IMR-90 (cell line): Measurements from ENCODE around the gene UTP14A. TPM values are rescaled to one million over a fixed set of nuclear protein-coding genes. Genes with fewer than 3 reads are reported as not detected.

Source experiments
- ATAC-seq: fragments of 200-7000 bp; cut with Tn5 transposase; 2 replicates; pipeline ENCODE4 v1.9.1; 2020; ENCODE audit warnings: low read depth, mild to moderate bottlenecking, moderate library complexity
- BruUV-seq: library from RNA; stranded (reverse); fragments of 400-500 nt; replicated peaks from 2 replicates; lab custom pipeline; 2021; lab: Mats Ljungman, UMichigan
- CTCF ChIA-PET: fragments of 300-600 bp; formaldehyde crosslinking; extraction: SDS; loops from one replicate; lab custom pipeline; 2021; ENCODE audit warnings: antibody characterized with exemption; lab: Yijun Ruan, JAX
- POLR2A ChIA-PET: fragments of 300-600 bp; sonication (Branson Sonifier 250); formaldehyde crosslinking; loops from one replicate; lab custom pipeline; 2022; ENCODE audit warnings: antibody characterized with exemption; ENCODE audit not compliant: unreplicated experiment; lab: Charles Lee
- DNase-seq: peaks from one replicate; pipeline ENCODE4 v3.0.0; 2013
- H2AFZ ChIP-seq: replicated peaks from 2 replicates; pipeline ENCODE3; 2013; ENCODE audit warnings: low read length, mild to moderate bottlenecking; ENCODE audit not compliant: poor library complexity
- H2AK5ac ChIP-seq: 2 replicates; pipeline ENCODE4 v1.6.1; 2013; ENCODE audit warnings: low read depth, low read length, inconsistent platforms
- H2AK9ac ChIP-seq: replicated peaks from 2 replicates; pipeline ENCODE3; 2013; ENCODE audit warnings: mild to moderate bottlenecking, low read depth, low read length, moderate library complexity; ENCODE audit not compliant: poor library complexity
- H2BK120ac ChIP-seq: 2 replicates; pipeline ENCODE4 v1.6.1; 2013; ENCODE audit warnings: low read depth, low read length, inconsistent platforms
- H2BK15ac ChIP-seq: 3 replicates; pipeline ENCODE4 v1.6.1; 2013; ENCODE audit warnings: low read depth, low read length, inconsistent platforms
- H2BK20ac ChIP-seq: 2 replicates; pipeline ENCODE4 v1.6.1; 2013; ENCODE audit warnings: low read depth, mild to moderate bottlenecking, inconsistent platforms, low read length, moderate library complexity
- H2BK5ac ChIP-seq: 2 replicates; pipeline ENCODE4 v1.6.1; 2013; ENCODE audit warnings: mild to moderate bottlenecking, low read depth, low read length, inconsistent platforms; ENCODE audit not compliant: poor library complexity, severe bottlenecking
- H3K14ac ChIP-seq: replicated peaks from 2 replicates; pipeline ENCODE4 v1.6.1; 2013; ENCODE audit warnings: low read depth, low read length, inconsistent platforms
- H3K18ac ChIP-seq: 2 replicates; pipeline ENCODE4 v1.6.1; 2013; ENCODE audit warnings: low read depth, low read length, control low read depth
- H3K23ac ChIP-seq: 2 replicates; pipeline ENCODE4 v1.6.1; 2013; ENCODE audit warnings: low read depth, low read length, inconsistent platforms
- H3K27ac ChIP-seq: 2 replicates; pipeline ENCODE4 v1.5.1; 2013; ENCODE audit warnings: mild to moderate bottlenecking, control low read depth, low read length; ENCODE audit not compliant: insufficient read depth
- H3K27me3 ChIP-seq: 2 replicates; pipeline ENCODE4 v1.6.1; 2013; ENCODE audit warnings: low read length; ENCODE audit not compliant: control insufficient read depth, insufficient read depth
- H3K36me3 ChIP-seq: 2 replicates; pipeline ENCODE4 v1.6.1; 2013; ENCODE audit warnings: low read length, mixed read lengths; ENCODE audit not compliant: control insufficient read depth, insufficient read depth
- H3K4ac ChIP-seq: 2 replicates; pipeline ENCODE4 v1.6.1; 2013; ENCODE audit warnings: low read depth, low read length, inconsistent platforms
- H3K4me1 ChIP-seq: 2 replicates; pipeline ENCODE4 v1.6.1; 2013; ENCODE audit warnings: low read length, mixed read lengths; ENCODE audit not compliant: control insufficient read depth, insufficient read depth
- H3K4me2 ChIP-seq: 2 replicates; pipeline ENCODE4 v1.6.1; 2013; ENCODE audit warnings: low read depth, mild to moderate bottlenecking, control low read depth, low read length, moderate library complexity
- H3K4me3 ChIP-seq: 2 replicates; pipeline ENCODE4 v1.5.1; 2013; ENCODE audit warnings: low read depth, mild to moderate bottlenecking, control low read depth, low read length, moderate library complexity; ENCODE audit not compliant: insufficient read depth
- H3K56ac ChIP-seq: 2 replicates; pipeline ENCODE4 v1.6.1; 2013; ENCODE audit warnings: low read length, inconsistent platforms; ENCODE audit not compliant: insufficient read depth; ENCODE audit errors: extremely low read depth
- H3K79me1 ChIP-seq, 2 experiments: 2 replicates each; pipeline ENCODE4 v1.6.1; 2013; ENCODE audit warnings: low read length in 2 of 2, inconsistent platforms in 1 of 2, low read depth in 1 of 2
- H3K9ac ChIP-seq: 2 replicates; pipeline ENCODE4 v1.6.1; 2013; ENCODE audit warnings: low read depth, low read length, control low read depth
- H3K9me1 ChIP-seq: 2 replicates; pipeline ENCODE4 v1.6.1; 2013; ENCODE audit warnings: low read length, inconsistent platforms; ENCODE audit not compliant: insufficient read depth
- H3K9me3 ChIP-seq: 2 replicates; pipeline ENCODE4 v1.6.1; 2013; ENCODE audit warnings: low read length; ENCODE audit not compliant: control insufficient read depth, insufficient read depth
- H4K20me1 ChIP-seq: 2 replicates; pipeline ENCODE4 v1.6.1; 2013; ENCODE audit warnings: low read length, inconsistent platforms; ENCODE audit not compliant: insufficient read depth
- H4K5ac ChIP-seq: 2 replicates; pipeline ENCODE4 v1.6.1; 2013; ENCODE audit warnings: mild to moderate bottlenecking, low read depth, low read length, control low read depth
- H4K8ac ChIP-seq, 2 experiments: 2 replicates each; pipeline ENCODE4 v1.6.1; 2013; ENCODE audit warnings: low read depth in 2 of 2, low read length in 2 of 2, control low read depth in 1 of 2, inconsistent platforms in 1 of 2
- H4K91ac ChIP-seq: 2 replicates; pipeline ENCODE4 v1.6.1; 2013; ENCODE audit warnings: low read depth, low read length, inconsistent platforms; ENCODE audit not compliant: insufficient read depth
- CEBPB ChIP-seq: IDR thresholded peaks from 2 replicates; pipeline ENCODE4 v1.6.1; 2012; ENCODE audit warnings: low read depth, low read length, improper control_type of control experiment
- MAFK ChIP-seq: IDR thresholded peaks from 2 replicates; pipeline ENCODE4 v1.6.1; 2012; ENCODE audit warnings: low read depth, low read length, improper control_type of control experiment
- MXI1 ChIP-seq: IDR thresholded peaks from 2 replicates; pipeline ENCODE4 v1.6.1; 2012; ENCODE audit warnings: low read depth, mild to moderate bottlenecking, low read length, moderate library complexity, borderline replicate concordance
- NFE2L2 ChIP-seq: fragments of 150-350 bp; IDR thresholded peaks from 2 replicates; pipeline ENCODE4 v1.6.1; 2016; ENCODE audit warnings: low read depth, mild to moderate bottlenecking, low read length
- POLR2A ChIP-seq: IDR thresholded peaks from 2 replicates; pipeline ENCODE4 v1.6.1; 2012; ENCODE audit warnings: mild to moderate bottlenecking, low read depth, low read length
- RCOR1 ChIP-seq: IDR thresholded peaks from 2 replicates; pipeline ENCODE4 v1.6.1; 2012; ENCODE audit warnings: mild to moderate bottlenecking, low read length, improper control_type of control experiment; ENCODE audit not compliant: insufficient replicate concordance
- RFX5 ChIP-seq: IDR thresholded peaks from 2 replicates; pipeline ENCODE4 v1.8.0; 2012; ENCODE audit warnings: low read depth, mild to moderate bottlenecking, low read length, moderate library complexity
- WGBS, 2 experiments: methylation state at CpG; one replicate each; pipeline versions ENCODE4 v1.1.5 to v1.1.7; 2013; ENCODE audit warnings: missing lambda C conversion rate in 2 of 2; ENCODE audit not compliant: insufficient read length in 1 of 2; ENCODE audit errors: extremely low coverage in 2 of 2; 5-methylcytosine and 5-hydroxymethylcytosine counted together
- dilution Hi-C: fragments of 300-500 bp; cut with HindIII; formaldehyde crosslinking; loops from one replicate; pipeline ENCODE4 v1.14.3; 2018; ENCODE audit warnings: low sequenced_read_pairs; ENCODE audit not compliant: unreplicated experiment
- in situ Hi-C: fragments of 300-500 bp; cut with MboI; formaldehyde crosslinking; loops from 3 replicates; pipeline ENCODE4 v1.14.3; 2019; ENCODE audit warnings: low sequenced_read_pairs, inconsistent platforms, mixed read lengths
- intact Hi-C: fragments of 100-400 bp; cut with micrococcal nuclease; formaldehyde crosslinking; loops from 2 replicates; pipeline ENCODE4 v1.10.0; 2022
- polyA plus RNA-seq, 3 experiments: library from polyadenylated mRNA; depleted of rRNA; stranded (reverse); fragments of >200 nt; gene quantifications; 2 replicates each; pipeline ENCODE4 v1.2.3, GENCODE V29; 2012; ENCODE audit warnings: low replicate concordance in 1 of 3
- total RNA-seq: library from RNA; depleted of rRNA; stranded (reverse); fragments of >200 nt; gene quantifications from 2 replicates; pipeline ENCODE4 v1.2.3, GENCODE V29; 2012
- TF ChIP-seq, protein P1 (sequence below): conservative IDR thresholded peaks from 2 replicates; pipeline ENCODE4 v1.5.1; 2012; ENCODE audit warnings: mild to moderate bottlenecking, low read depth, low read length, improper control_type of control experiment
- TF ChIP-seq, protein P2 (sequence below): fragments of 150-350 bp; IDR thresholded peaks from 2 replicates; pipeline ENCODE4 v1.6.1; 2017; ENCODE audit warnings: mild to moderate bottlenecking, antibody characterized with exemption, low read length, low read depth

Gene UTP14A
- total and polyA plus RNA-seq, 2 of the 4 experiments (the other 2 are of a cell fraction): 13.8 to 15.2 TPM

DNA sequence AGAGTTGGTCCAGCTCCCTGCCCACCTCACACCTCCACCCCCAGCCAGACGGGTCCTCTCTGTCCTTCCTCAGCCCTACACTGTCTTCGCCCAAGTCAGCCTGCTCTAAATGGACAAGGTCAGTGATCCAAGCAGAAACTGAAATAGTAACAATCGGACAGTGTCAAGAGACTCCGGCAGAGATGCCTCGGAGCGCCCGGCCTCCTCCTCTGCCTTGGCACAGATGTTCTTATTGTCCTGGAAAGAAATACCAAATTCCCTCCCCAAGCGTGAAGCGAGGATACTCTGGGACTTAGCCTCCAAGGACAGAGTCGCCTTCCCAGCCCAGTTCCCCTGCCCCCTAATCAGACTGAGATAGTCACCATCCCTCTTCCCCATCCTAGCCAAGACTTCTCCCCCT, 28.5 kb downstream of the UTP14A start:
- POLR2A ChIA-PET: no interaction called here
- H3K23ac ChIP-seq: no peak overlapping the region

More for the DNA sequence above, 28.5 kb downstream of the UTP14A start:
- no peak overlapping the region for H3K27ac ChIP-seq
- no peak for ATAC-seq
- H2AFZ ChIP-seq: no peak overlapping the region
- no peak overlapping the region for H3K4me2 ChIP-seq
- no peak overlapping the region for H4K8ac ChIP-seq
- no peak overlapping the region for H2AK9ac ChIP-seq
- no peak overlapping the region for H3K56ac ChIP-seq
- dilution Hi-C loops (no loop called here), in situ Hi-C loops (no loop called here), intact Hi-C loops (no loop called here)
- peaks cover 46% of the 10 kb centered on the region for H3K27me3 ChIP-seq
- no peak overlapping the region for H4K5ac ChIP-seq
- H2BK5ac ChIP-seq: no peak overlapping the region
- CTCF ChIA-PET: no interaction called here
- H3K36me3 ChIP-seq: 0 out of 2 replicates have a peak, but pooled peaks cover under 1% of the 10 kb centered on the region
- no peak overlapping the region for H2BK120ac ChIP-seq
- no peak overlapping the region for H2BK15ac ChIP-seq
- no peak overlapping the region for H3K18ac ChIP-seq
- DNase-seq: no peak
- H3K14ac ChIP-seq: no peak overlapping the region
- no peak overlapping the region for H4K91ac ChIP-seq
- H3K9me3 ChIP-seq: no peaks in the 10 kb centered on the region
- H3K79me1 ChIP-seq: peaks cover 0 to 4% of the 10 kb centered on the region in 2 experiments; a peak in 1 of 4 replicates
- H3K4ac ChIP-seq: no peak overlapping the region
- H3K9me1 ChIP-seq: no peaks in the 10 kb centered on the region
- H3K4me1 ChIP-seq: no peaks in the 10 kb centered on the region
- TF ChIP-seq RFX5 (no peak), MAFK (no peak), CEBPB (no peak), RCOR1 (no peak), NFE2L2 (no peak), MXI1 (no peak), POLR2A (no peak)
- TF ChIP-seq, protein P1, sequence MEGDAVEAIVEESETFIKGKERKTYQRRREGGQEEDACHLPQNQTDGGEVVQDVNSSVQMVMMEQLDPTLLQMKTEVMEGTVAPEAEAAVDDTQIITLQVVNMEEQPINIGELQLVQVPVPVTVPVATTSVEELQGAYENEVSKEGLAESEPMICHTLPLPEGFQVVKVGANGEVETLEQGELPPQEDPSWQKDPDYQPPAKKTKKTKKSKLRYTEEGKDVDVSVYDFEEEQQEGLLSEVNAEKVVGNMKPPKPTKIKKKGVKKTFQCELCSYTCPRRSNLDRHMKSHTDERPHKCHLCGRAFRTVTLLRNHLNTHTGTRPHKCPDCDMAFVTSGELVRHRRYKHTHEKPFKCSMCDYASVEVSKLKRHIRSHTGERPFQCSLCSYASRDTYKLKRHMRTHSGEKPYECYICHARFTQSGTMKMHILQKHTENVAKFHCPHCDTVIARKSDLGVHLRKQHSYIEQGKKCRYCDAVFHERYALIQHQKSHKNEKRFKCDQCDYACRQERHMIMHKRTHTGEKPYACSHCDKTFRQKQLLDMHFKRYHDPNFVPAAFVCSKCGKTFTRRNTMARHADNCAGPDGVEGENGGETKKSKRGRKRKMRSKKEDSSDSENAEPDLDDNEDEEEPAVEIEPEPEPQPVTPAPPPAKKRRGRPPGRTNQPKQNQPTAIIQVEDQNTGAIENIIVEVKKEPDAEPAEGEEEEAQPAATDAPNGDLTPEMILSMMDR: no peak
- TF ChIP-seq, protein P2, sequence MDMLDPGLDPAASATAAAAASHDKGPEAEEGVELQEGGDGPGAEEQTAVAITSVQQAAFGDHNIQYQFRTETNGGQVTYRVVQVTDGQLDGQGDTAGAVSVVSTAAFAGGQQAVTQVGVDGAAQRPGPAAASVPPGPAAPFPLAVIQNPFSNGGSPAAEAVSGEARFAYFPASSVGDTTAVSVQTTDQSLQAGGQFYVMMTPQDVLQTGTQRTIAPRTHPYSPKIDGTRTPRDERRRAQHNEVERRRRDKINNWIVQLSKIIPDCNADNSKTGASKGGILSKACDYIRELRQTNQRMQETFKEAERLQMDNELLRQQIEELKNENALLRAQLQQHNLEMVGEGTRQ: no peak
- 45% methylated on average over 2 of the region's 10 CpGs; no CpG with 5 or more reads in 1 of the 2 experiments for WGBS, 2 experiments
- no peak overlapping the region for H3K9ac ChIP-seq
- no peak overlapping the region for H2AK5ac ChIP-seq
- no peak overlapping the region for H3K4me3 ChIP-seq
- no peaks in the 10 kb centered on the region for H4K20me1 ChIP-seq
- H2BK20ac ChIP-seq: no peak overlapping the region
- BruUV-seq: no TSS peak
